A673 (cell line): ENCODE results near the gene DNAJC6.

Experiments used
- CTCF ChIP-seq: fragments of 300-800, 200-600 bp; sonication (generic); conservative IDR thresholded peaks from 2 replicates; pipeline ENCODE4 v1.5.1; 2017; ENCODE audit warnings: low read depth, mild to moderate bottlenecking, antibody characterized with exemption, low read length, moderate library complexity, mixed read lengths
- EZH2 ChIP-seq: fragments of 200-600 bp; sonication (generic); IDR thresholded peaks from 2 replicates; pipeline ENCODE4 v1.6.1; 2017; ENCODE audit warnings: borderline replicate concordance, low read depth, mild to moderate bottlenecking, mixed read lengths, antibody characterized with exemption, low read length; ENCODE audit not compliant: poor library complexity, severe bottlenecking

GRCh38 chr1:65424573-65424889, 115.2 kb downstream of the DNAJC6 start:
- TF ChIP-seq EZH2: no peak
- TF ChIP-seq CTCF: no peak
